Astrocyte (in vitro differentiated cells and primary cell): ENCODE data around the gene SNAPIN.

ENCODE experiments used
- EZH2 ChIP-seq: IDR thresholded peaks from 2 replicates; pipeline ENCODE4 v1.6.1; 2012; ENCODE audit warnings: mild to moderate bottlenecking, low read length, inconsistent platforms; ENCODE audit not compliant: insufficient read depth
- TF ChIP-seq, protein P1 (sequence below): IDR thresholded peaks from 2 replicates; pipeline ENCODE4 v1.5.1; 2011; ENCODE audit warnings: low read depth, mild to moderate bottlenecking, inconsistent platforms, low read length, moderate library complexity; ENCODE audit not compliant: insufficient read depth

DNA sequence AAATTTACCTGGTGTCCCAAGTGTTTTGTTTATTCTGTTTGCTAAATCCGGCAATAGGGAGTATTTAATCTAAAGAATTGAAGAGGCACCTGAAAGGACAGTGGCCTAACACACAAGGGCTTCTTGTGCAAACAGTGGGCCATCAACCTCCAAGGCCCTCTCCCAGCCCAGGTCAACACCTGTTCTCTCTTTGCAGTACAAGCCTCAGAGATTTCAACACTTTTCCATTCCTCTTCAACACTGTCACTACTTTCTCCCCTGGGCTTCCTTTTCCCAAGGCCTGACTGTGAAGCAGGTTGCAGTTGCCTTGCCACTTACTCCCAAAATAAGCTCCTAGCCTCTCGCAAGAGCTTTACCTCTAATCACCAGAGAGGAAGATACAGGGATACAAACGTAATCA, 3.2 kb upstream of the SNAPIN start:
- TF ChIP-seq, protein P1, sequence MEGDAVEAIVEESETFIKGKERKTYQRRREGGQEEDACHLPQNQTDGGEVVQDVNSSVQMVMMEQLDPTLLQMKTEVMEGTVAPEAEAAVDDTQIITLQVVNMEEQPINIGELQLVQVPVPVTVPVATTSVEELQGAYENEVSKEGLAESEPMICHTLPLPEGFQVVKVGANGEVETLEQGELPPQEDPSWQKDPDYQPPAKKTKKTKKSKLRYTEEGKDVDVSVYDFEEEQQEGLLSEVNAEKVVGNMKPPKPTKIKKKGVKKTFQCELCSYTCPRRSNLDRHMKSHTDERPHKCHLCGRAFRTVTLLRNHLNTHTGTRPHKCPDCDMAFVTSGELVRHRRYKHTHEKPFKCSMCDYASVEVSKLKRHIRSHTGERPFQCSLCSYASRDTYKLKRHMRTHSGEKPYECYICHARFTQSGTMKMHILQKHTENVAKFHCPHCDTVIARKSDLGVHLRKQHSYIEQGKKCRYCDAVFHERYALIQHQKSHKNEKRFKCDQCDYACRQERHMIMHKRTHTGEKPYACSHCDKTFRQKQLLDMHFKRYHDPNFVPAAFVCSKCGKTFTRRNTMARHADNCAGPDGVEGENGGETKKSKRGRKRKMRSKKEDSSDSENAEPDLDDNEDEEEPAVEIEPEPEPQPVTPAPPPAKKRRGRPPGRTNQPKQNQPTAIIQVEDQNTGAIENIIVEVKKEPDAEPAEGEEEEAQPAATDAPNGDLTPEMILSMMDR: no peak
- no peak for TF ChIP-seq EZH2
